ENCODE results near the gene TMA7. TPM values are rescaled to one million over a fixed set of nuclear protein-coding genes. Genes with fewer than 3 reads are reported as not detected.
"Not testable (repeated sequence)": the region's sequence is repeated elsewhere in the genome, so short reads cannot be mapped to it uniquely, and the experiment has no call there.

TMA7 gene
- total RNA-seq, 6 experiments from 2014 or later, result 213 to 341 (median 280) TPM

DNA sequence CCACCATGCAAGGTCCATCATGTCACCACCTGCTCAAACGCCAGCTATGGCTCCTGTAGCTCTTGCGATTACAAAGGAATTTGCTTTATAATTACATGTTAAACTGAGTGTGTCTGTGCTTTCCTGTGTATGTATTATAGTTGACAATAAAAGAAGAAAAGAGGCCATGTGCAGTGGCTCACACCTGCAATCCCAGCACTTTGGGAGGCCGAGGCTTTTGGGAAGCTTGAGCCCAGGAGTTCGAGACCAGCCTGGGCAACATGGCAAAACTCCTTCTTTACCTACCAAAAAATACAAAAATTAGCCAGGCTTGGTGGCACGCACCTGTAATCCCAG is 33.5 kb downstream of the TMA7 start:
- Mint-ChIP-seq H3K4me3 (peak overlapping the region; percentile 99; the same call in 1 of the 2 replicates), H3K27ac (peak overlapping the region; percentile 100), H3K36me3 (ENCODE audit: low read depth) (peaks cover 11% of the 10 kb centered on the region; the same call in 1 of the 2 replicates), H3K27me3 (ENCODE audit: insufficient read depth) (peaks cover 5% of the 10 kb centered on the region), H3K4me1 (ENCODE audit: low read depth) (peaks cover 25% of the 10 kb centered on the region), H3K9me3 (no peaks in the 10 kb centered on the region)
- TF ChIP-seq, protein P1, sequence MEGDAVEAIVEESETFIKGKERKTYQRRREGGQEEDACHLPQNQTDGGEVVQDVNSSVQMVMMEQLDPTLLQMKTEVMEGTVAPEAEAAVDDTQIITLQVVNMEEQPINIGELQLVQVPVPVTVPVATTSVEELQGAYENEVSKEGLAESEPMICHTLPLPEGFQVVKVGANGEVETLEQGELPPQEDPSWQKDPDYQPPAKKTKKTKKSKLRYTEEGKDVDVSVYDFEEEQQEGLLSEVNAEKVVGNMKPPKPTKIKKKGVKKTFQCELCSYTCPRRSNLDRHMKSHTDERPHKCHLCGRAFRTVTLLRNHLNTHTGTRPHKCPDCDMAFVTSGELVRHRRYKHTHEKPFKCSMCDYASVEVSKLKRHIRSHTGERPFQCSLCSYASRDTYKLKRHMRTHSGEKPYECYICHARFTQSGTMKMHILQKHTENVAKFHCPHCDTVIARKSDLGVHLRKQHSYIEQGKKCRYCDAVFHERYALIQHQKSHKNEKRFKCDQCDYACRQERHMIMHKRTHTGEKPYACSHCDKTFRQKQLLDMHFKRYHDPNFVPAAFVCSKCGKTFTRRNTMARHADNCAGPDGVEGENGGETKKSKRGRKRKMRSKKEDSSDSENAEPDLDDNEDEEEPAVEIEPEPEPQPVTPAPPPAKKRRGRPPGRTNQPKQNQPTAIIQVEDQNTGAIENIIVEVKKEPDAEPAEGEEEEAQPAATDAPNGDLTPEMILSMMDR (IDR thresholded peaks at IDR 0.05), result no peak
- DNase-seq, result no peak

DNA sequence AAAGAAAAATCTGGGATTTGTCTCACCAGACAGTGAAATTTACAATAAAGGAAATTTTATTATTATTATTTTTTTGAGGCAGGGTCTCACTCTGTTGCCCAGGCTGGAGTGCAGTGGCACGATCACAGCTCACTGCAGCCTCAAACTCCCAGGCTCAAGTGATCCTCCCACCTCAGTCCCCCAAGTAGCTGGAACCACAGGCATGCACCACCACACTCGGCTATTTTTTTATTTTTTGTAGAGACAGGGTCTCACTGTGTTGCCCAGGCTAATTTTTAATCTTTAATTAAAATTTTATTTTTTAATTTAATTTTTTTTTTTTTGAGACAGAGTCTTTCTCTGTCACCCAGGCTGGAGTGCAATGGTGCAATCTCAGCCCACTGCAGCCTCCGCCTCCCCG is 34.0 kb downstream of the TMA7 start:
- peaks cover 21% of the 10 kb centered on the region for H3K4me1 Mint-ChIP-seq (ENCODE audit: low read depth)
- not testable (repeated sequence) for H3K27me3 Mint-ChIP-seq (ENCODE audit: insufficient read depth); H3K27ac Mint-ChIP-seq; H3K9me3 Mint-ChIP-seq; H3K36me3 Mint-ChIP-seq (ENCODE audit: low read depth); DNase-seq; H3K4me3 Mint-ChIP-seq

DNA sequence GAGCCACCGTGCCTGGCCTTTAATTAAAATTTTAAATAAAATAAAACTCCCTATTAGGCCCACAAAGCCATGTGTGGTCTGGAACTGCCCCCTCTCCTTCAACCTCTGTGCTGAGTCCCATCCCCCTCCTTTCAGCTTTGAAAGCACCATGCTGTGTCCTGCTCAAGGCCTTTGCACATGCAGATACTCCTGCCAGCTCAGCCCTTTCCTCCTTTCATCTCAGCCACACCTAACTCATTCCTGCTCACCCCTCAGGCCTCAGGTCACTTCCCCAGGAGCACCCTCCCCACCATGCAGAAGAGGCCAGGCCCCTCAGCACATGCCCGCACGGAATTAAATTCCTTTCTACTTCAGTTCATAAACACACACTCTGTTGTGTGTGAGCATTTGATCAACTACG is 34.6 kb downstream of the TMA7 start:
- DNase-seq, result no peak
- Mint-ChIP-seq H3K9me3 (no peaks in the 10 kb centered on the region), H3K4me1 (ENCODE audit: low read depth) (peaks cover 15% of the 10 kb centered on the region), H3K27ac (no peak overlapping the region), H3K36me3 (ENCODE audit: low read depth) (peaks cover 5% of the 10 kb centered on the region; the same call in 1 of the 2 replicates), H3K4me3 (no peak overlapping the region), H3K27me3 (ENCODE audit: insufficient read depth) (peaks cover 3% of the 10 kb centered on the region)
- TF ChIP-seq, protein P1 (IDR thresholded peaks at IDR 0.05), result no peak

DNA sequence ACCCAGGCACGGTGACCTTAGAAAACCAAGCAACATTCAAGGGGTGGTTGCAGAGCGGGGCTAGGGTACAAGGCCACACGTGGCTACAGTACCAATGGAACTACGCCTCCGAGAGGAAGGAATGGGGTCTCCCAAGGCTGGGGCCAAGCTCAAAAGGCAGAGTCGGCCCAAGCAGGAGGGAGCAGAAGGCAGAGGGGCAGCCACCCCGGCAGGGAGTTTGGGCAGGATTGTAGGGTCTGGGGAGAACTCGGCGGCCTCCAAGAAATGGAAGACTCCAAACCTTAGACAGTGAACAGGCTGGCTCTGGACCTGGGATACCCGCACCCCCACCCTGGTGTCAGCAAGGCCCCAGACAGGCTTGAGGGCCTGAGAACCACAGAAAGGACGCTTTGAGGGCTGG is 35.1 kb downstream of the TMA7 start:
- Mint-ChIP-seq H3K27ac (no peak overlapping the region), H3K27me3 (ENCODE audit: insufficient read depth) (peaks cover 3% of the 10 kb centered on the region; the same call in 1 of the 2 replicates), H3K9me3 (no peaks in the 10 kb centered on the region), H3K4me3 (no peak overlapping the region), H3K4me1 (ENCODE audit: low read depth) (peaks cover 9% of the 10 kb centered on the region), H3K36me3 (ENCODE audit: low read depth) (peaks cover 7% of the 10 kb centered on the region)
- TF ChIP-seq, protein P1 (IDR thresholded peaks at IDR 0.05), result no peak
- no peak for DNase-seq

DNA sequence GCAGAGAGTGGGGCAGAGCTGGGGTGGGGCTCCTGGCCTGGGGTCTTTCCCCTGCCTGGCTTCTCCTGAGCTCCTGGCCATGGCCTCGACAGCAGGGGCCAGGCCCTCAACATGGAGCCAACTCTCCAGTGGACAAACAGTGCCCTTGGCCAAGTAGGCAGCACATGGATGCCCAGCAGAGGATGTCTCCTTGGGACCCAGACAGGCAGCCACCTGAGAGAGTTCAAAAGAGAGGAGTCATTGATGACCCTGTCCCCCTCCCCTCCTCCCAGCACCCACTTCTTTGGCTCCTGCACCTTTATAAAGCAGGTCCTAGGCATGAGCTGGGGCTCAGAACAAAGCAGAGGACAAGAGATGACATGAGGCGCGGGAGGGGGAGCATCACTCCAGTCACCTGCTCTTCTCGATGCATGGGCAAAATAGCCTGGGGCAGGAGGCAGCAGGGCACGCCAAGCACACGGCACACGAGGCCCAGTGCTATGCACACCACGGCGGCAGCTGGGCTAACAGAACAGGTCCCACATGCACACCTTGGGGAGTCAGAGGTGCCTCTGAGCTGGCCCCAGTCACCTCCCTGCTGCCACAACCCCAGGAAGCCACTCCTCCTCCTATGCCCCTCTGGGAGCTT is 36.5 kb downstream of the TMA7 start:
- peaks cover 9% of the 10 kb centered on the region for H3K36me3 Mint-ChIP-seq (ENCODE audit: low read depth)
- DNase-seq, result no peak
- peaks cover 9% of the 10 kb centered on the region for H3K4me1 Mint-ChIP-seq (ENCODE audit: low read depth)
- H3K27me3 Mint-ChIP-seq (ENCODE audit: insufficient read depth), result peaks cover 3% of the 10 kb centered on the region; the same call in 1 of the 2 replicates
- H3K4me3 Mint-ChIP-seq, result no peak overlapping the region
- TF ChIP-seq, protein P1 (IDR thresholded peaks at IDR 0.05), result no peak
- no peaks in the 10 kb centered on the region for H3K9me3 Mint-ChIP-seq
- no peak overlapping the region for H3K27ac Mint-ChIP-seq

DNA sequence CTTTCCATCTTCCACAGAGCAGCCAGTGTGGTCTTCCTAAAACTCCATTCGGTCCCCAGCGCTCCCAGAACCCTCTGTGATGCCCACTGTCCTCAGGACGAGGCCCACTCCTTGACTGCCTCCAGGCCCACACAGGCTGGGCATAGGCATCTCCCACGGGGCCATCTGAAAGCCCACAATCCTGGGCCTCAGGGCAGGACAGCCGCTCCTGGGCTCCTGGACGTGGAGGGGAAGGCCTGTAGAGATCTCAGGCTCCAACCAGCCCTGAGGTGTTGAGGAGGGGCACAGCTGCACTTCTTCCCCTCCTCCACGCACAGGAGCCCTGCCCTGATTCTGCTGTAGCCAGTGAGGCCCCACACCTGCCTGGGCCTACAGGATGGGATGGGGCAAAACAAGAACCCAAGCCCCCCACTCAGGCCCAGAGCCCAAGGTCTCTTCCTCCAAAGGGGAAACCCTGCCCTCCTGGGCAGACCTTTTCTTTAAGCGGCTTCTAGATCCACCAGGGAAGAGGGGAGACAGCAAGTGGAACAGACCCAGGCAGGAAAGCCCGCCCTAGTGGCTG is 38.0 kb downstream of the TMA7 start:
- Mint-ChIP-seq H3K27ac (no peak overlapping the region), H3K4me3 (no peak overlapping the region), H3K36me3 (ENCODE audit: low read depth) (peaks cover 5% of the 10 kb centered on the region; the same call in 1 of the 2 replicates), H3K27me3 (ENCODE audit: insufficient read depth) (no peaks in the 10 kb centered on the region; the same call in 1 of the 2 replicates), H3K9me3 (no peaks in the 10 kb centered on the region), H3K4me1 (ENCODE audit: low read depth) (peaks cover 7% of the 10 kb centered on the region)
- TF ChIP-seq, protein P1 (IDR thresholded peaks at IDR 0.05), result no peak
- DNase-seq, result no peak
